NCI-H2196 treated with DMSO at 0.1 percent for 48 hours (cell line): Measurements from ENCODE around the gene IKBIP.
"Not testable (repeated sequence)": the region's sequence is repeated elsewhere in the genome, so short reads cannot be mapped to it uniquely, and the experiment has no call there.

Experiments
- DNase-seq: peaks from one replicate; lab custom pipeline; 2025; ENCODE audit not compliant: unreplicated experiment; lab: John Stamatoyannopoulos, UW

The IKBIP gene

GRCh38 chr12:98578392-98578791 lies 66.2 kb downstream of the IKBIP start:
- no peak for DNase-seq

GRCh38 chr12:98576795-98577194 lies 67.8 kb downstream of the IKBIP start:
- DNase-seq, result not testable (repeated sequence)

- DNase-seq, result no peak
These were observed 69.6 kb downstream of the IKBIP start for GRCh38 chr12:98575013-98575412.
